SK-N-MC (cell line): ENCODE measurements around the gene CD58.

Source experiments
- EZH2 ChIP-seq: fragments of 200-600 bp; sonication (generic); IDR thresholded peaks from one replicate; pipeline ENCODE4 v1.6.1; 2017; ENCODE audit warnings: antibody characterized with exemption
- POLR2AphosphoS5 ChIP-seq: IDR thresholded peaks from 2 replicates; pipeline ENCODE4 v1.6.1; 2012; ENCODE audit warnings: mild to moderate bottlenecking, low read depth, low read length, borderline replicate concordance

DNA sequence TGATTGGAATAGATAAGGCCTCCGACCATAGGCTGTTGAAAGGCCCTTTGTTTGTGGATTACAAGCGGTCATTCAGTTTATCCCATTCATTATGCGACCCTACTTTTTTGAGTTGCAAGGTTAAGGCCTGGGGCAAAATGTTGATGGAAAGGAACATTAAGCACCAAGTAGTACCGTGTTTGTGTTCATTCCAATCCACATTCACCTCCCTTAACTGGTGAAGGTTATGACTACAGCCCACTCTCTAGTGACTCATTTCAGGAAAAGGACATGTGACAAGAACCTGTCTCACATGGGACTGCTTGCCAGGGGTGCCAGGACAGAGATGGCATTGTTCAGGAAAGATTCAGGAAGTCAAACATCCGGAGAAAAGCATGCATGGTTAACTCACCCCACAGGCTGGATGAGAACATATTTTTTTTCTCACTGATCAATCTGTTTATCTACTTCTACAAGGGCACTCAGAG lies 81.6 kb downstream of the CD58 start:
- TF ChIP-seq POLR2AphosphoS5 (no peak), EZH2 (no peak)
